IMR-90 (cell line): ENCODE data around the gene PDLIM1. TPM values are rescaled to one million over a fixed set of nuclear protein-coding genes. Genes with fewer than 3 reads are reported as not detected.

Experiments used
- ATAC-seq: fragments of 200-7000 bp; cut with Tn5 transposase; 2 replicates; pipeline ENCODE4 v1.9.1; 2020; ENCODE audit warnings: low read depth, mild to moderate bottlenecking, moderate library complexity
- BruUV-seq: library from RNA; stranded (reverse); fragments of 400-500 nt; replicated peaks from 2 replicates; lab custom pipeline; 2021; lab: Mats Ljungman, UMichigan
- CTCF ChIA-PET: fragments of 300-600 bp; formaldehyde crosslinking; extraction: SDS; loops from one replicate; lab custom pipeline; 2021; ENCODE audit warnings: antibody characterized with exemption; lab: Yijun Ruan, JAX
- POLR2A ChIA-PET: fragments of 300-600 bp; sonication (Branson Sonifier 250); formaldehyde crosslinking; loops from one replicate; lab custom pipeline; 2022; ENCODE audit warnings: antibody characterized with exemption; ENCODE audit not compliant: unreplicated experiment; lab: Charles Lee
- DNase-seq: peaks from one replicate; pipeline ENCODE4 v3.0.0; 2013
- H2AFZ ChIP-seq: replicated peaks from 2 replicates; pipeline ENCODE3; 2013; ENCODE audit warnings: low read length, mild to moderate bottlenecking; ENCODE audit not compliant: poor library complexity
- H2AK5ac ChIP-seq: 2 replicates; pipeline ENCODE4 v1.6.1; 2013; ENCODE audit warnings: low read depth, low read length, inconsistent platforms
- H2AK9ac ChIP-seq: replicated peaks from 2 replicates; pipeline ENCODE3; 2013; ENCODE audit warnings: mild to moderate bottlenecking, low read depth, low read length, moderate library complexity; ENCODE audit not compliant: poor library complexity
- H2BK120ac ChIP-seq: 2 replicates; pipeline ENCODE4 v1.6.1; 2013; ENCODE audit warnings: low read depth, low read length, inconsistent platforms
- H2BK15ac ChIP-seq: 3 replicates; pipeline ENCODE4 v1.6.1; 2013; ENCODE audit warnings: low read depth, low read length, inconsistent platforms
- H2BK20ac ChIP-seq: 2 replicates; pipeline ENCODE4 v1.6.1; 2013; ENCODE audit warnings: low read depth, mild to moderate bottlenecking, inconsistent platforms, low read length, moderate library complexity
- H2BK5ac ChIP-seq: 2 replicates; pipeline ENCODE4 v1.6.1; 2013; ENCODE audit warnings: mild to moderate bottlenecking, low read depth, low read length, inconsistent platforms; ENCODE audit not compliant: poor library complexity, severe bottlenecking
- H3K14ac ChIP-seq: replicated peaks from 2 replicates; pipeline ENCODE4 v1.6.1; 2013; ENCODE audit warnings: low read depth, low read length, inconsistent platforms
- H3K18ac ChIP-seq: 2 replicates; pipeline ENCODE4 v1.6.1; 2013; ENCODE audit warnings: low read depth, low read length, control low read depth
- H3K23ac ChIP-seq: 2 replicates; pipeline ENCODE4 v1.6.1; 2013; ENCODE audit warnings: low read depth, low read length, inconsistent platforms
- H3K27ac ChIP-seq: 2 replicates; pipeline ENCODE4 v1.5.1; 2013; ENCODE audit warnings: mild to moderate bottlenecking, control low read depth, low read length; ENCODE audit not compliant: insufficient read depth
- H3K27me3 ChIP-seq: 2 replicates; pipeline ENCODE4 v1.6.1; 2013; ENCODE audit warnings: low read length; ENCODE audit not compliant: control insufficient read depth, insufficient read depth
- H3K36me3 ChIP-seq: 2 replicates; pipeline ENCODE4 v1.6.1; 2013; ENCODE audit warnings: low read length, mixed read lengths; ENCODE audit not compliant: control insufficient read depth, insufficient read depth
- H3K4ac ChIP-seq: 2 replicates; pipeline ENCODE4 v1.6.1; 2013; ENCODE audit warnings: low read depth, low read length, inconsistent platforms
- H3K4me1 ChIP-seq: 2 replicates; pipeline ENCODE4 v1.6.1; 2013; ENCODE audit warnings: low read length, mixed read lengths; ENCODE audit not compliant: control insufficient read depth, insufficient read depth
- H3K4me2 ChIP-seq: 2 replicates; pipeline ENCODE4 v1.6.1; 2013; ENCODE audit warnings: low read depth, mild to moderate bottlenecking, control low read depth, low read length, moderate library complexity
- H3K4me3 ChIP-seq: 2 replicates; pipeline ENCODE4 v1.5.1; 2013; ENCODE audit warnings: low read depth, mild to moderate bottlenecking, control low read depth, low read length, moderate library complexity; ENCODE audit not compliant: insufficient read depth
- H3K56ac ChIP-seq: 2 replicates; pipeline ENCODE4 v1.6.1; 2013; ENCODE audit warnings: low read length, inconsistent platforms; ENCODE audit not compliant: insufficient read depth; ENCODE audit errors: extremely low read depth
- H3K79me1 ChIP-seq, 2 experiments: 2 replicates each; pipeline ENCODE4 v1.6.1; 2013; ENCODE audit warnings: low read length in 2 of 2, inconsistent platforms in 1 of 2, low read depth in 1 of 2
- H3K9ac ChIP-seq: 2 replicates; pipeline ENCODE4 v1.6.1; 2013; ENCODE audit warnings: low read depth, low read length, control low read depth
- H3K9me1 ChIP-seq: 2 replicates; pipeline ENCODE4 v1.6.1; 2013; ENCODE audit warnings: low read length, inconsistent platforms; ENCODE audit not compliant: insufficient read depth
- H3K9me3 ChIP-seq: 2 replicates; pipeline ENCODE4 v1.6.1; 2013; ENCODE audit warnings: low read length; ENCODE audit not compliant: control insufficient read depth, insufficient read depth
- H4K20me1 ChIP-seq: 2 replicates; pipeline ENCODE4 v1.6.1; 2013; ENCODE audit warnings: low read length, inconsistent platforms; ENCODE audit not compliant: insufficient read depth
- H4K5ac ChIP-seq: 2 replicates; pipeline ENCODE4 v1.6.1; 2013; ENCODE audit warnings: mild to moderate bottlenecking, low read depth, low read length, control low read depth
- H4K8ac ChIP-seq, 2 experiments: 2 replicates each; pipeline ENCODE4 v1.6.1; 2013; ENCODE audit warnings: low read depth in 2 of 2, low read length in 2 of 2, control low read depth in 1 of 2, inconsistent platforms in 1 of 2
- H4K91ac ChIP-seq: 2 replicates; pipeline ENCODE4 v1.6.1; 2013; ENCODE audit warnings: low read depth, low read length, inconsistent platforms; ENCODE audit not compliant: insufficient read depth
- CEBPB ChIP-seq: IDR thresholded peaks from 2 replicates; pipeline ENCODE4 v1.6.1; 2012; ENCODE audit warnings: low read depth, low read length, improper control_type of control experiment
- CHD1 ChIP-seq: IDR thresholded peaks from 2 replicates; pipeline ENCODE4 v1.6.1; 2012; ENCODE audit warnings: low read depth, low read length, improper control_type of control experiment
- RAD21 ChIP-seq: IDR thresholded peaks from 2 replicates; pipeline ENCODE4 v1.6.1; 2012; ENCODE audit warnings: low read length, improper control_type of control experiment
- WGBS, 2 experiments: methylation state at CpG; one replicate each; pipeline versions ENCODE4 v1.1.5 to v1.1.7; 2013; ENCODE audit warnings: missing lambda C conversion rate in 2 of 2; ENCODE audit not compliant: insufficient read length in 1 of 2; ENCODE audit errors: extremely low coverage in 2 of 2; 5-methylcytosine and 5-hydroxymethylcytosine counted together
- dilution Hi-C: fragments of 300-500 bp; cut with HindIII; formaldehyde crosslinking; loops from one replicate; pipeline ENCODE4 v1.14.3; 2018; ENCODE audit warnings: low sequenced_read_pairs; ENCODE audit not compliant: unreplicated experiment
- in situ Hi-C: fragments of 300-500 bp; cut with MboI; formaldehyde crosslinking; loops from 3 replicates; pipeline ENCODE4 v1.14.3; 2019; ENCODE audit warnings: low sequenced_read_pairs, inconsistent platforms, mixed read lengths
- intact Hi-C: fragments of 100-400 bp; cut with micrococcal nuclease; formaldehyde crosslinking; loops from 2 replicates; pipeline ENCODE4 v1.10.0; 2022
- polyA plus RNA-seq, 3 experiments: library from polyadenylated mRNA; depleted of rRNA; stranded (reverse); fragments of >200 nt; gene quantifications; 2 replicates each; pipeline ENCODE4 v1.2.3, GENCODE V29; 2012; ENCODE audit warnings: low replicate concordance in 1 of 3
- total RNA-seq: library from RNA; depleted of rRNA; stranded (reverse); fragments of >200 nt; gene quantifications from 2 replicates; pipeline ENCODE4 v1.2.3, GENCODE V29; 2012

The PDLIM1 gene
- total and polyA plus RNA-seq, 2 of the 4 experiments (the other 2 are of a cell fraction) = 30.1 to 187 TPM

- intact Hi-C loops = no loop called here
These were observed 10.2 kb downstream of the PDLIM1 start for GRCh38 chr10:95280637-95281036.

More at GRCh38 chr10:95280637-95281036, 10.2 kb downstream of the PDLIM1 start:
- Histone ChIP-seq H3K56ac (no peak overlapping the region), H3K27me3 (no peaks in the 10 kb centered on the region), H2AK5ac (no peak overlapping the region), H3K4me3 (no peak overlapping the region), H3K4me1 (peaks cover 32% of the 10 kb centered on the region), H4K20me1 (peaks cover 83% of the 10 kb centered on the region), H4K91ac (no peak overlapping the region), H3K9me1 (peaks cover 32% of the 10 kb centered on the region), H2BK20ac (no peak overlapping the region), H3K4me2 (no peak overlapping the region), H4K8ac (no peak overlapping the region), H2AK9ac (no peak overlapping the region), H2AFZ (no peak overlapping the region), H3K18ac (peak overlapping the region; percentile 19; the same call in 1 of the 2 replicates), H3K14ac (no peak overlapping the region), H3K79me1 (peaks cover 9 to 80% of the 10 kb centered on the region in 2 experiments; a peak in 2 of 4 replicates), H3K27ac (peak overlapping the region; percentile 6; the same call in 1 of the 2 replicates), H2BK120ac (0 out of 2 replicates have a peak overlapping the region, but pooled peaks have one; percentile 35), H3K4ac (0 out of 2 replicates have a peak overlapping the region, but pooled peaks have one; percentile 2), H4K5ac (no peak overlapping the region), H3K36me3 (0 out of 2 replicates have a peak, but pooled peaks cover 6% of the 10 kb centered on the region), H3K9ac (no peak overlapping the region), H2BK15ac (no peak overlapping the region), H2BK5ac (peak overlapping the region; percentile 20), H3K23ac (no peak overlapping the region), H3K9me3 (no peaks in the 10 kb centered on the region)
- no CpG with 5 or more reads among the region's 2 CpGs for WGBS, 2 experiments
- TF ChIP-seq CEBPB (0 out of 2 replicates have a peak, but pooled peaks have one; percentile 7), RAD21 (no peak), CHD1 (no peak)
- BruUV-seq = no TSS peak
- CTCF ChIA-PET = interaction anchor here (0.6 to 0.8 kb wide), 2 partner anchors 9 to 66 kb away, joined by 3 read pairs; no protein-coding TSS in a partner anchor
- DNase-seq = no peak
- in situ Hi-C loops (no loop called here), dilution Hi-C loops (no loop called here)
- POLR2A ChIA-PET = no interaction called here
- ATAC-seq = no peak
